GM18517 (cell line): ENCODE results near the gene DOCK1.

Experiments used
- ATAC-seq: cut with Tn5 transposase; IDR thresholded peaks from one replicate; pipeline ENCODE4 v1.9.1; 2021; ENCODE audit warnings: mild to moderate bottlenecking, moderate library complexity; ENCODE audit not compliant: unreplicated experiment

Gene DOCK1

DNA sequence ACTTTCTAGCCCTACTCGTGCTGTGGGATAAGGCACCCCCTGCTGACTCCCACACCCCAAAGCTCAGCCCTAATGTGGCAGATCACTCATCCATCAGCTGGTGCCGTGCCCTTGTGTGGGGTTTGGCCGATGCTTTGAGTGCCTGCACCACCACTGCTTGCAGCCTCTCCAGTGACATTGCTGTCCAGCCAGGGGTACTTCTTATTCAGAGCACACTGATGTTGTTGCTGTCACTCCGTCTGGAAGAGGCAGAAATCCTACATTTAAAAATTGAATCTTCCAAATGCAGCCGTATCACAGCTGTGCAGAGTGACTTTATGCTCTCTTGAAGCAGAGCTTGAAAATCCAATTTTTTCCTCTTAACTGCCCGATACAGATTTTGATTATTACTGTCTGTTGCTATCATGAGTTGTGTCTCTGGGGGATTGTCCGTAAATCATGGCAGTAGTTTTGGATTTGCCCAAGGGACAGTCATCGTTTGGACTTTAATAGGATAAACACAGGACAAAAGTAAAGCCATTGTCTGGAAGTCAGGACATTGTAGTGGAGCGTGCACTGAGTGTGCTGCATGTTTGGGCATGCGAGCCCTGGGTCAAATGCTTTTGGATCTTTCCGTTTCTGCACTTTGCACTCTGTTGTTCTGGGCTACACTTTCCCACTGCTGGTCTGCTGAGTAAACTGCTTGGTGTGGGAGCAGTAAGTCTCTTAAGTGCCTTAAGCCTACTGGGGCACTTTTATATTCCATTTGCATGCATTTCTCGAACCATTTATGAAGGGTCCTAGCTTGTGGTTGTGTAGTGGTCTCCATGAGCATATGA, 128.2 kb downstream of the DOCK1 start:
- ATAC-seq = no peak

DNA sequence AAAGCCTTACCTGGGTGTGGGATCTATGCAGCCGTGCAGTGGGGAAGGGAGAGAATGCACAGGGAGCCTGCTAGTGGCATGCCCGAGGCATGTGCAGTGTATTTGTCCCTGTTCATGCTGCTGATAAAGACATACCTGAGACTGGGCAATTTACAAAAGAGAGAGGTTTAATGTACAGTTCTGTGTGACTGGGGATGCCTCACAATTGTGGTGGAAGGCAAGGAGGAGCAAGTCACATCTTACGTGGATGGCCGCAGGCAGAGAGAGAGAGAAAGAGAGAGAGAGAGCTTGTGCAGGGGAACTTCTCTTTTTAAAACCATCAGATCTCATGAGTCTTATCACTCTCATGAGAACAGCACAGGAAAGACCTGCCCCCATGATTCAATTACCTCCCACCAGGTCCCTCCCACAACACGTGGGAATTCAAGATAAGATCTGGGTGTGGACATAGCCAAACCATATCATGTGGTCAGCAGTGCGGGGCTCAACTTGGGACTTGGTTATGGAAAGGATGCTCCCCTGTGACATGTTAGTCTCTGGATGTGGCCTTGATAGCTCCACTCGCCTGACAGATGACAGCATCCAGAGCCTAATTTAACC, 128.9 kb downstream of the DOCK1 start:
- no peak for ATAC-seq

- no peak for ATAC-seq
Observed at GRCh38 chr10:127034790-127035189, 129.6 kb downstream of the DOCK1 start.

DNA sequence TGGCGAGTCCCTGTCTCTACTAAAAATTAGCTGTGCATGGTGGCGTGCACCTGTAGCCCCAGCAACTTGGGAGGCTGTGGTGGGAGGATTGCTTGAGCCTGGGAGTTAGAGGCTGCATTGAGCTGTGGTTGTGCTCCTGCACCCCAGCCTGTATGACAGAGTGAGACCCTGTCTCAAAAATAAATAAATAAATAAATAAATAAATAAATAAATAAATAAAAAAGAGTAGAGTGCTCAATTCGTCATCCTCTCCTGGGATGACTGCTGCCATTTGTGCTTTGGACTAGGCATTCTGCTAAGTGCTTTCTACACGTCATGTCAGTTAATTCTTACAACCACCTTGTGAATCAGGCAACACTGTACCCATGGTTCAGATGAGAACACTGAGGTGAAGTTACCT, 130.6 kb downstream of the DOCK1 start:
- ATAC-seq = no peak

- ATAC-seq = no peak
Observed at GRCh38 chr10:127036987-127037386, 131.8 kb downstream of the DOCK1 start.

- no peak for ATAC-seq
Observed at GRCh38 chr10:127039435-127039834, 134.2 kb downstream of the DOCK1 start.

- no peak for ATAC-seq
Observed at GRCh38 chr10:127040756-127041155, 135.5 kb downstream of the DOCK1 start.

DNA sequence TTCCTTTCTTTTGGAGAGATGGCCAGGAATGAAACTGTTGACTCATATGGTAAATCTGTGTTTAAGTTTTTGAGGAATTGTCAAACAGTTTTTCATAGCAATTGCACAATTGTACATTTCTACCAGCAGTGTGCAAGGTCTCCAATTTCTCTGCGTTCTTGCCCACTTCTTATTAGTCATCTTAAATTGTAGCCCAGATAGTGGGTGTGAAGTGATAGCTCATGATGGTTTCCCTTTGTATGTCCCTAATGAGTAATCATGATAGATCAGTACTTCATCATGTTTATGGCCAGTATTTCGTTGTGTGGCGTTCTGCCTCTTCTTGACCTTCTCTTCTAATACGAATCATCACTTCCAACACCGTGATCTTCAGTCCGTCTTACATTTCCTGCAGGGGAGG, 136.3 kb downstream of the DOCK1 start:
- ATAC-seq = no peak

GRCh38 chr10:127043301-127043700, 138.1 kb downstream of the DOCK1 start:
- no peak for ATAC-seq

DNA sequence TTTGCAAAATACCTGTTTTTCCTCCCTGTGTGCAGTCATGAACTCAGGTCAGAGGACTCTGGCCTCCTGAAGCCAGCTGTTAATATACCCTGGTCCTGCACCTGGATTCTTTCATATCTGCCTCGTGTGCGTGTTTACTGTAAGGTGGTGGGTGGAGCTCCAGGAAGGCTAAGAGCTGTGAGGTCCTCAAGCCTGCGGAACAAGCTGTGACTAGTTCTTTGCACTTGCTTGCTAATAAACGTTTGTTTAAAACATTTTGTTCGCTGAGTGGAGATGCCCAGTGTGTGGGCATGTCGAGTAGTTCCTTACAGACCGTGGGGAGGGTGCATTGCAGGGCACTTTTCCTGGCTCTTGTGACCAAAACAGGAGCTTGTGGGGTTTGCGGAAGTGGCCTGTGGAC, 139.0 kb downstream of the DOCK1 start:
- no peak for ATAC-seq

GRCh38 chr10:127046975-127047877, 142.0 kb downstream of the DOCK1 start:
- ATAC-seq = no peak

DNA sequence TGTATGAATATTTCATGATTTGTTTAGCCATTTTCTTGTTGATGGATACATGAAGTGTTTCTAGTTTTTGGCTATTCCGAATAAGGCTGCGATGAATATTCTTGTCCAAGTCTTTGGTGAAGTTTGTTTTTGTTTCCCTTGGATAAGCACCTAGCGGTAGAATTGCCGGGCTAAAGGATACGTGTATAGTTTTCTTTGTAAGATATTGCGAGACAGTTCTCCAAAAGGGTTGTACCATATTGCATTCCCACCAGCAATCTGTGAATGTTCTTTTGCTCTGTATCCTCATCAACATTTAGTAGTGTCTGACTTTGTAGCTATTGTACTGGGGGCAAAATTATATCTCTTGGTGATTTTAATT, 142.6 kb downstream of the DOCK1 start:
- ATAC-seq = no peak

DNA sequence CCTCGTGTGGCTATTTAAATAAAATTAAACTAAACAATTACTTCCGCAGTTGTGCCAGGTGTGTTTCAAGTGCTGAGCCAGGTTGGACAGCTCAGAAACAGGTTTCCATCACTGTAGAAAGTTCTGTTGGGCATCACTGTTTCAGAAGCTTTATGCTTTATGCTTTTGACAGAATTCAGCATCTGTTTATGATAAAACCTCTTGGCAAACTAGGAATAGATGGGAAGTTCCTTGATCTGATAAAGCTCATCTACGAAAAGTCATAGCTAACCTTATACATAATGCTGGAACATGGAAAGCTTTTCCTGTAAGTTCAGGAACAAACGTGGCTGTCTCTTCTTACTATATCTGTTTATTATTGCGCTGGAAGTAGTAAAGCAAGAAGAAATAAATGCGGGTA, 143.4 kb downstream of the DOCK1 start:
- no peak for ATAC-seq

GRCh38 chr10:127052001-127052400, 146.8 kb downstream of the DOCK1 start:
- ATAC-seq = no peak

- no peak for ATAC-seq
Observed at GRCh38 chr10:127055263-127055662, 150.0 kb downstream of the DOCK1 start.

- no peak for ATAC-seq
Observed at GRCh38 chr10:127059314-127059713, 154.1 kb downstream of the DOCK1 start.

GRCh38 chr10:127063762-127064161, 158.5 kb downstream of the DOCK1 start:
- ATAC-seq = no peak

- ATAC-seq = no peak
Observed at GRCh38 chr10:127064474-127064873, 159.2 kb downstream of the DOCK1 start.

GRCh38 chr10:127067542-127068194, 162.4 kb downstream of the DOCK1 start:
- no peak for ATAC-seq

- ATAC-seq = no peak
Observed at GRCh38 chr10:127068485-127068884, 163.3 kb downstream of the DOCK1 start.

- no peak for ATAC-seq
Observed at GRCh38 chr10:127069436-127069835, 164.2 kb downstream of the DOCK1 start.
